ENCODE data around the gene KRTAP5-2. TPM values are rescaled to one million over a fixed set of nuclear protein-coding genes. Genes with fewer than 3 reads are reported as not detected.

The KRTAP5-2 gene
- total and polyA plus RNA-seq, 2 of the 8 experiments (the other 6 are each of a cell fraction or from before 2014, with no cell fraction given): not detected

GRCh38 chr11:1553808-1554594 is 44.1 kb downstream of the KRTAP5-2 start:
- ChIA-PET POLR2A (ENCODE audit: partially characterized antibody) (interaction anchor here (0.7 to 1.0 kb wide), 2 partner anchors 14 to 17 kb away, joined by 3 to 4 read pairs; no protein-coding TSS in a partner anchor), CTCF (ENCODE audit: partially characterized antibody) (interaction anchor here (0.8 to 9.6 kb wide), 10 partner anchors 10 to 88 kb away, joined by 3 to 140 read pairs (median 4); partner anchors contain the start of gene DUSP8)
- H3K18ac ChIP-seq (ENCODE audit: extremely low read depth, low read length): peak overlapping the region; percentile 60; the same call in 1 of the 2 replicates
- H4K5ac ChIP-seq (ENCODE audit: insufficient read length, low read depth, low read length): no peak overlapping the region
- H3K14ac ChIP-seq (ENCODE audit: insufficient read length): no peak overlapping the region
- H3K79me1 ChIP-seq (ENCODE audit: low read depth, low read length): no peaks in the 10 kb centered on the region
- H3K4me3 ChIP-seq (ENCODE audit: extremely low read depth in 1 of 4, insufficient read depth in 2 of 4, low read depth in 3 of 4, low read length in 4 of 4): no peak overlapping the region; a peak in 1 of 8 replicates
- H2BK12ac ChIP-seq (ENCODE audit: low read depth, low read length): peak overlapping the region; percentile 75; the same call in 1 of the 2 replicates
- H4K20me1 ChIP-seq (replicated peaks in 1 of 2; ENCODE audit: control insufficient read depth in 1 of 2, insufficient read depth in 2 of 2, low read length in 2 of 2): peaks cover 2 to 10% of the 10 kb centered on the region in 2 experiments
- peaks cover 8 to 39% (median 30%) of the 10 kb centered on the region in 4 experiments for H3K4me1 ChIP-seq (replicated peaks in 1 of 4; ENCODE audit: control insufficient read depth in 3 of 4, insufficient read depth in 4 of 4, low read length in 3 of 4)
- no peak overlapping the region for H4K91ac ChIP-seq (replicated peaks; ENCODE audit: insufficient read length, low read length)
- FAIRE-seq: peak; percentile 36
- no peaks in the 10 kb centered on the region for H3K9me3 ChIP-seq (ENCODE audit: insufficient read depth in 2 of 2, low read depth in 1 of 2, low read length in 1 of 2)
- peak in 1 of 2 experiments; percentile 68 for DNase-seq (ENCODE audit: low read depth in 1 of 2, low spot score in 2 of 2)
- H2BK15ac ChIP-seq (ENCODE audit: low read length): no peak overlapping the region
- H3K27ac ChIP-seq (ENCODE audit: low read depth, low read length): no peak overlapping the region
- H4K8ac ChIP-seq (ENCODE audit: extremely low read depth, insufficient read depth, low read length): no peak overlapping the region
- peak overlapping the region in 1 of 2 experiments; percentile 42; a peak in 2 of 4 replicates for H3K4me2 ChIP-seq (ENCODE audit: insufficient read depth in 1 of 2, low read depth in 2 of 2, low read length in 2 of 2)
- H3K56ac ChIP-seq (replicated peaks; ENCODE audit: insufficient read length, low read depth, low read length): no peak overlapping the region
- H3K36me3 ChIP-seq (ENCODE audit: control insufficient read depth in 2 of 4, insufficient read depth in 4 of 4, low read length in 3 of 4): no peaks in the 10 kb centered on the region; a peak in 1 of 8 replicates
- H2BK20ac ChIP-seq (ENCODE audit: low read length): no peak overlapping the region
- no peak overlapping the region for H3K9ac ChIP-seq (replicated peaks in 1 of 4; ENCODE audit: extremely low read depth in 1 of 4, low read depth in 3 of 4, low read length in 3 of 4)
- H2BK120ac ChIP-seq (replicated peaks; ENCODE audit: low read depth, low read length): no peak overlapping the region
- H3K79me2 ChIP-seq (ENCODE audit: control insufficient read depth in 1 of 2, insufficient read depth in 2 of 2, low read length in 2 of 2): no peaks in the 10 kb centered on the region
- peaks cover 11% of the 10 kb centered on the region; the same call in 1 of the 2 replicates for H3K23me2 ChIP-seq (ENCODE audit: low read depth, low read length)
- peak overlapping the region; percentile 86; the same call in 1 of the 2 replicates for H2AK5ac ChIP-seq (ENCODE audit: low read depth, low read length)
- H3K23ac ChIP-seq (ENCODE audit: insufficient read length): no peak overlapping the region
- WGBS, 2 experiments (ENCODE audit: extremely low coverage in 1 of 2, insufficient coverage in 1 of 2, insufficient read length in 1 of 2, insufficient replicate concordance in 2 of 2, low coverage in 1 of 2, low lambda C conversion rate in 2 of 2, missing lambda C conversion rate in 1 of 2): 41% methylated on average over 13 of the region's 20 CpGs; no CpG with 5 or more reads in 1 of the 2 experiments
- no peak overlapping the region for H2AFZ ChIP-seq (ENCODE audit: low read length)
- no peak overlapping the region for H3K4ac ChIP-seq (replicated peaks; ENCODE audit: insufficient read length, low read depth, low read length)
- no peak overlapping the region for H2BK5ac ChIP-seq (ENCODE audit: low read depth, low read length)
- peaks cover 18 to 57% (median 54%) of the 10 kb centered on the region in 4 experiments for H3K27me3 ChIP-seq (replicated peaks in 1 of 4; ENCODE audit: control insufficient read depth in 3 of 4, extremely low read depth in 1 of 4, insufficient read depth in 3 of 4, low read length in 3 of 4)
- no peak for TF ChIP-seq SIN3A (conservative IDR thresholded peaks at IDR 0.05 in 1 of 2, IDR thresholded peaks at IDR 0.05 in 1 of 2; ENCODE audit: low read depth in 1 of 2, low read length in 2 of 2)
- no peak for TF ChIP-seq CEBPB (IDR thresholded peaks at IDR 0.05; ENCODE audit: low read depth, low read length)
- no peak for TF ChIP-seq TAF1 (IDR thresholded peaks at IDR 0.05; ENCODE audit: low read depth, low read length)
- TF ChIP-seq NRF1 (IDR thresholded peaks at IDR 0.05; ENCODE audit: low read depth, low read length): no peak
- peak; percentile 50 to 61 for TF ChIP-seq RAD21 (IDR thresholded peaks at IDR 0.05 in 1 of 2, conservative IDR thresholded peaks at IDR 0.05 in 1 of 2; ENCODE audit: low read depth in 2 of 2, low read length in 2 of 2)
- TF ChIP-seq ATF2 (IDR thresholded peaks at IDR 0.05; ENCODE audit: low read length): no peak

All from H1 (cell line).